ENCODE results near the gene INO80.
"Not testable (repeated sequence)": the region's sequence is repeated elsewhere in the genome, so short reads cannot be mapped to it uniquely, and the experiment has no call there.

Gene INO80

DNA sequence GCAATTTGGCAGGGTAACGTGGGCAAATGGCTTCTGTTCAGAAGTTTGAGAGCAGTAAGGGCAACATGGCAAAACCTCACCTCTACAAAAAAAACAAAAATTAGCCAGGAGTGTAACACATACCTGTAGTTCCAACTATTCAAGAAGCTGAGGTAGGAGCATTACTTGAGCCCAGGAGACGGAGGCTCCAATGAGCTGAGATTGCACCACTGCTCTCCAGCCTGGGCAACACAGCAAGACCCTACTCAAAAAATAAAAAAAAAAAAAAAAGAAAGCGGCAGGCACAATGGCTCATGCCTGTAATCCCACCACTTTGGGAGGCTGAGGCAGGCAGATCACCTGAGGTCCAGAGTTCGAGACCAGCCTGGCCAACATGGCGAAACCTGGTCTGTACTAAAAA lies 5.9 kb upstream of the INO80 start:
- DNase-seq (ENCODE audit: low spot score), result no peak

GRCh38 chr15:41116962-41117252 lies 827 bp upstream of the INO80 start:
- DNase-seq (ENCODE audit: low spot score), result no peak

- DNase-seq (ENCODE audit: low spot score), result peak; percentile 83
Measured at GRCh38 chr15:41115652-41116115, 396 bp downstream of the INO80 start.

DNA sequence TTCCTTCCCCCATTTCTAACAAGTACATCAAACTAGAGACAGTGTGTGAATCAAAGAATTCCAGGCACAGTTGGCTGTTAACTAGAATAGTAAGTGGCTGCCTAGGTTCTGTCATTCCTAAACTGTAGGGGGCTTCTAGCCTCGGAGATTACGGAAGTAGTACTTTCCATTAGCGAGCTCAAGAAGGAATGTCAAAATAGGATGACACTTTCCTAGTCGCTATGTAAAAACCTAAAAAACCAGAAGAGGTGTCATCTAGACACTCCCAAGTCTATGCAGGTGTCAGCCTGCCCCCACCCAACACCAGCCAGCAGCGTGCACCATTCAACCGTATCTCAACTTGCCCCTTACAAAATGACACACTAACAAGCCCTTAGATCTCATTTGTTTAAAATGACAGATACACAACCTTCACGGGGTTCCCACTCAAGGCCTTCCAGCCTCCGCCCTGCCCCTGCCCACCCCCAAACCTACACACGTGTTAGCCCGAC lies 874 bp downstream of the INO80 start:
- DNase-seq (ENCODE audit: low spot score), result peak; percentile 26

DNA sequence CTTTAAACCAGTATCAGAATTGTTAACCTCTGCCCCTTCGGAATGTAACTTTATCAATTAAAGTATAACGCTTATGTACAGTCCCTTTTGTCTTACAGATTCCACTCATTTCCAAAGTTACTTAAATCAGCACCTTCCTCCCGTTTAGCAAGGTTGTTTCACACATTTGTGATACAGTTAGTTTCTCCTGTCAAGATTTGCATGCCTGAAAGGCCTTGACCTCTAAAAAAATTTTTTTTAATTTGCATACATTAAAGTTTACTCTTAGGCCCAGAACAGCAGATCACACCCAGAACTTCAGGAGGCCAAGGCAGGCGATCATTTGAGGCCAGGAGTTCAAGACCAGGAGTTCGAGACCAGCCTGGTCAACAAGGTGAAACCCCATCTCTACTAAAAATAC lies 9.1 kb downstream of the INO80 start:
- no peak for DNase-seq (ENCODE audit: low spot score)

DNA sequence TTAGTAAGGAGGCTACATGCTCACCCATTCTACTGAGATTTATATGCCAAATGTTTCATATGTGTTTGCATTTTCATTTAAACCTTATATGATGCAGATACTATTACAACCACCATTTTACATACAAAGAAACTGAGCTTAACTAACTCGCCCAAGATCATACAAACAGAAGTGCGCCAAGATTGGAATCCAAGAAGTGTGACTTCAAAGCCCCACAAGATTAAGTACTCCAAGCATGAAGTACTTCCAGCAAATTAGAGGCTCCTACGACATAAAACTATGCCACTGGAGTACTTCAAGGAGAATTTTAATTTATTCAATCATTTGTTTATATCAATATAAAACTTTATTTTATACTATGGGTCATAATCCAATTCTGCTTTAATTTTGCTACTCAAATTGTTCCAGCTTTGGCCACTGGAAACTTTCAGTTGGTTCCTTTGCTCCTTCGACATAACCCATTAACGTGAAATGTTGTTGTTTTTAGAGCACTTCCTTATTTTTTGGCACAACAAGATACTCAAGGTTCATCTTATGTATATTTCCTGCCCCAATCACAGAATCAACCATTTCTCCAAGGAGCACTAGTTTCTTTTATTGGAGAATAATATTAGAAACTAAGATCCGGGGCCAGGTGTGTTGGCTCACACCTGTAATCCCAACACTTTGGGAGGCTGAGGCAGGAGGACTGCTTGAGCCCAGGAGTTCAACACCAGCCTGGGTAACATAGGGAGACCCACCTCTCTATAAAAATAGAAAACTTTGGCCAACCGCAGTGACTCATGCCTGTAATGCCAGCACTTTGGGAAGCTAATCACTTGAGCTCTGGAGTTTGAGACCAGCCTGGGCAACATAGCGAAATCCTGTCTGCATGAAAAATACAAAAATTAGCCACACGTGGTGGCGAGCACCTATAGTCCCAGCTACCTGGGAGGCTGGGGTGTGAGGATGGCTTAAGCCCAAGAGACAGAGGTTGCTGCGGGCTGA lies 10.4 kb downstream of the INO80 start:
- no peak for DNase-seq (ENCODE audit: low spot score)

- peak; percentile 16 for DNase-seq (ENCODE audit: low spot score)
Measured at GRCh38 chr15:41104234-41104633, 11.8 kb downstream of the INO80 start.

DNA sequence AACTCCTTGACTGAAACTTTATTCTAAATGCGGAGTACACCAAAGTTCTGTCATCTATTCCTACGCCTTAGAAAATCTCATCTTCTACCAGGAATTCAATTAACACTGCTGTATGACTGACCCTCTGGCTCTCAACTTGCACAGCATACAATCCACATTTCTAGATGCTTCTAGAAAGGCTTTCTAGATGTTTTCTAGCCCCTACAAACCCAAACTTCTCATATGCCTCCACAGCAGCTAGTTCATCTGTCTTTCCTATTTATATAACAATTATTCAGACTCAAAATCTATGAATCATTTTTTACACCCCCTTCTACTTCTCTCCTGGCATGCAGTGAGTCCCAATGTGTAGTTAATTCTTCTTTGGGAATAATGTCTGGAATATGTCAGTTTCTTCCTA lies 13.2 kb downstream of the INO80 start:
- DNase-seq (ENCODE audit: low spot score), result no peak

DNA sequence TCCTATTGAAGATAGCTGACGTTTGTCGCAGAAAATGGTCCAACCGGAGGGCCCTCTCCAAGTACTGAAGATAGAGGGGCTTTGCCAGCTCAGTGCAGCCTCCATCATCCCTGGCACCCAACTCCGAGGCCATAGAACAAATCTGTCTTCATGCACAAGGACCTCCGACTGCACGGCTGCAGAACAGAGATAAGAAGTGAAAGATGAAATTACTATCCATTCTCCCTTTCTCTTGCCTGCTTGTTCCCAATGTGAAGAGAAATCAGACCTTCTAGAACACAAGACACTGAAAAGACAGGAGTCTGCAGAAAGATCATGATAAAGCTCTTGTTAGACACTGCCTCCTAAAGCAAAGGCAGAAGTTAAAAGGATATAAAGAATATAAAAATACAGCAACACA lies 19.9 kb downstream of the INO80 start:
- DNase-seq (ENCODE audit: low spot score), result no peak

DNA sequence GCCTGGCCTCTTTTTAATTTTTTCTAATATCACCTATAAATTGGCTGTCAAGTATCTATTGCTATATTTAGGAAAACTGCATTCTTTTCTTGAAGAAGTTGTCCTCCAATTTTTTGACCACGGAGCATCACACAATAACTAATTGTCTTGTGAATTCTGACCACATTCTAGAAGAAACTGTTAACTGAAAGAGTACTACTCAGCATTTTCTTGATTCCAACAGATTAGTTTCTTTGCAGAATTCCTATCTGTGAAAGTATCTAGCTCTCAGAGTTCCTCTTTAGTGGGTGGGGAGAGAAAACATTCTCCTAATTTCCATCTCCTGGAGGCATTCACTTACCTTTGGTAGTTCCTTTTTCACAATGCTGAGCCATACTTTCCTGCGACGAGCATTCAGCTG lies 31.1 kb downstream of the INO80 start:
- DNase-seq (ENCODE audit: low spot score), result no peak

DNA sequence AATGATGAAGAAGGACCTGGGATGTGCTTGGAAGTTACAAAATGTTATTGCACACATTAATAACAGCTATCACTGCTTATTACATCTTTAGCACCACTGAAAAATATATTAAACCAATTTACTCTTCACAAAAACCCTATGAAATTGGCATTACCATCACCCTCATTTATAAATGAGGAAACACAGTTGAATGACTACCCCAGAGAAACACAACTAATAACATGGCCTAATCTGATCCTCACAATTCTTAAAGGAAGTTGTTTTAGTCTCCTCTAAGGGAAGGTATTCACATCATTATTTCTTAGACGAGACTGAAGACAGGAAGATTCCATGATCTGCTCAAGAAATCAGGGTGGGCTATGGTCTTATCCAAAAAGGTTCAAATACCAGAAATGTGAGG lies 35.9 kb downstream of the INO80 start:
- no peak for DNase-seq (ENCODE audit: low spot score)

DNA sequence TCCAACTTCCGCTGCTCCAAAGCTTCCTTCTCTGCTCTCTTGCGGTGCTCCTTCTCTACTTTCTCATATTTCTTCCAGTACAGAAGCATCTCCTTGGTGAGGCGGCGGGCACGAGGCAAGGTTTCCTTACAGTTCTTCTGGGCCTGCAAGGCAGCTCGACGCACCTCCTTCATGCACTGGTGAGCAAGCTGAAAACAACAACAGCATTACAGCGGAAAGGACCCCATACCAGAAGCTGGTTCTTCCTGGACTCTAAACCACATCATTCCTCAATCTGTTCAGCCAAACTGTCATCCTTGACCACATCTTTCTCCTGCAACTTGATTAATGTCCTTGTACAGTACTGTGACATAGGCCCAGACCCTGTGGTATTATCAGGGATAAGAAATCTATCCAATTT lies 36.4 kb downstream of the INO80 start:
- no peak for DNase-seq (ENCODE audit: low spot score)

DNA sequence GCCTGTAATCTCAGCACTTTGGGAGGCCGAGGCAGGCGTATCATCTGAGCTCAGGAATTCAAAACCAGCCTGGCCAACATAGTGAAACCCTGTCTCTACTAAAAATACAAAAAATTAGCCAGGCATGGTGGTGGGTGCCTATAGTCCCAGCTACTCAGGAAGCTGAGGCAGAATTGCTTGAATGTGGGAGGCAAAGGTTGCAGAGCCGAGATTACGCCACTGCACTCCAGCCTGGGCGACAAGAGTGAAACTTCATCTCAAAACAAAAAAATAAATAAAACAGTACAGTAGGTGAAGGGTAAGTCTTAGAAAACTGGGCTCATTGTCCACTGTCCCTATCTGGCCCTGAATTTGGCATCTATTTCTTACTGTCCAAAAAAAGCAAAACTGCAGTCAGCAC lies 37.2 kb downstream of the INO80 start:
- DNase-seq (ENCODE audit: low spot score), result not testable (repeated sequence)

DNA sequence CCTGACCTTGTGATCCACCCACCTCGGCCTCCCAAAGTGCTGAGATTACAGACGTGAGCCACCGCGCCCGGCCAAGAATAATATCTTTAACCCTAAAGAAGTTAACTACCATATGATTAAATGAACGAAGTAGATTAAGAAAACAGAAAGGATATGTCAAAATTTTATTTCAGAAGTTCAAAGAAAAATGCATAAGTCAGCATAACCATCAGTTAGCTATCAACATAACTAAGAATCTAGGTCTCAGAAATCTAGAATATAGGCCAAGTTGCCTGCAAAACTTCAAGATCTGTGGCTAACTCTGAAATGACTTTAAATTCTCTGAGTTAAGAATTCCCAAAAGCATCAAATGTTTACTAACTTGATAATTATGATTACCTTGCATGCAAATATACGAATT lies 38.0 kb downstream of the INO80 start:
- DNase-seq (ENCODE audit: low spot score), result no peak

GRCh38 chr15:41073028-41073427 lies 43.1 kb downstream of the INO80 start:
- DNase-seq (ENCODE audit: low spot score), result no peak

DNA sequence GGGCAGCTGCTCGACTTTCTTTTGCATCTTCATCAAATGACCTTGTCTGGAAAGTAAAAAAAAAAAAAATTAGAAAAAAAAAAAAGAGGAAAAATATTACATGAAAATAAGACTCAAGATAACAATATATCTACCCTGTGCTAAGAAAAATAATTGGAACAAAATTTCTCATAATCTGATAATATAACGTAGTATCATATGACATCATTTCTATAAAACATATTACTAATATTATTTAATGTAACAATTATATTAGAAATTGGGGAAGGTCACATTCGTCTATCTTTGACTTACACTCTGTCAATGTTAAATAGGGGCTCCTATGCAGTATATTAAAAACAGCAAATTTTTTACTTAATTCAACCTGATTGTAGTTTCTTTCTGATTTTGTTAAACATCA lies 44.1 kb downstream of the INO80 start:
- DNase-seq (ENCODE audit: low spot score), result no peak

- DNase-seq (ENCODE audit: low spot score), result no peak
Measured at GRCh38 chr15:41066516-41066915, 49.6 kb downstream of the INO80 start.

- no peak for DNase-seq (ENCODE audit: low spot score)
Measured at GRCh38 chr15:41061667-41062066, 54.4 kb downstream of the INO80 start.

- no peak for DNase-seq (ENCODE audit: low spot score)
Measured at GRCh38 chr15:41060505-41060904, 55.6 kb downstream of the INO80 start.

DNA sequence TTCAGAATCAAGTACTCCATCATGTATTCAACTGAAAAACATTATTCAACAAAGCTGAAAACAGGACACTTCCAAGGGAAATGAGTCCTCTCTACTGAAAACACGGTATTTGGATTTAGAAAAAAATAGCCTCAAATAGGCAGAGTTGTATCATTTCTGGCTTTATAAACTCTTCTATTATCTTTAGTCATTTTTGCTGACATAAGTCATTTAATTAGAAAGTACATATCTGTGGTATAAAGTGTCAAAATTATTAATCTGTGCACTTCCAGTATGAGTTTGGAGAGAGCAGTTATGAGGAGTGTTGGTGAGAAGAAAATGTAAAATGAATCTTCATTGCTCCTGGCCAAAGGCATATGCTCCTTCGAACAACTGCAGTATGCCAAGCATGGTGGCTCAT lies 59.3 kb downstream of the INO80 start:
- no peak for DNase-seq (ENCODE audit: low spot score)

DNA sequence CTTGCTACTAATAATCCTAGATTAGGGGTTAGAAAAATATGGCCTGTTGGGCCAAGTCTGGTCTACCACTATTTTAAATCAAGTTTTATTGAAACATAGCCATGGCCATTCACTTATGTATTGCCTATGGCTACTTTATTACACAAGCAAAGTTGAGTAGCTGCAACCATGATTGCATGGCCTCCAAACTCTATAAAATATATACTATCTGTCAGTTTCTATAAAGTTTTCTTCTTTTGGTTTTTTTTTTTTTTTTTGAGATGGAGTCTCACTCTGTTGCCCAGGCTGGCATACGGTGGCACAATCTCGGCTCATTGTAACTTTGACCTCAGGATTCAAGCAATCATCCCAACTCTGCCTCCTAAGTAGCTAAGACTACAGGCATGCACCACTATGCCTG lies 60.4 kb downstream of the INO80 start:
- DNase-seq (ENCODE audit: low spot score), result no peak

GRCh38 chr15:41051139-41051538 lies 64.9 kb downstream of the INO80 start:
- no peak for DNase-seq (ENCODE audit: low spot score)

- no peak for DNase-seq (ENCODE audit: low spot score)
Measured at GRCh38 chr15:41048852-41049251, 67.2 kb downstream of the INO80 start.

DNA sequence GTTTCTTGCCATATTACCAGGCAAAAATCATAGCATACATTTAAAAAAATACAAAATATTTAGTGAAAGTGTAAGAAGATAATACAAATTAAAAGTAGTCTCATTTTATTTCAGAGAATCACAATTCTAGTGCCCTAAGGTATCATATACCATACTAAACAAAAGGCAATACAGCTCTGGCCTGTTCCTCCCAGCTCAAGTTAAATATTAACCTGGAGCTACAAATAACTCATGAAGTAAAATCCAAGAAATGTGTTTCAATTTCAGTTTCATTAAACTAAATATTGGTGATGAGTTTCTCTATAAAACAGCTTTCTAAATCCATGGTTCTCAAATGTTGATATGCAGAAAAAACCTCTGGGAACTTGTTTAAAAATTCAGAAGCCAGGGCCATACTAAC lies 67.7 kb downstream of the INO80 start:
- no peak for DNase-seq (ENCODE audit: low spot score)
